ENCODE measurements around the gene TMEM175. TPM values are rescaled to one million over a fixed set of nuclear protein-coding genes. Genes with fewer than 3 reads are reported as not detected.

TMEM175 gene
- total RNA-seq, 1 experiment from 2014 or later = 7.0 TPM

DNA sequence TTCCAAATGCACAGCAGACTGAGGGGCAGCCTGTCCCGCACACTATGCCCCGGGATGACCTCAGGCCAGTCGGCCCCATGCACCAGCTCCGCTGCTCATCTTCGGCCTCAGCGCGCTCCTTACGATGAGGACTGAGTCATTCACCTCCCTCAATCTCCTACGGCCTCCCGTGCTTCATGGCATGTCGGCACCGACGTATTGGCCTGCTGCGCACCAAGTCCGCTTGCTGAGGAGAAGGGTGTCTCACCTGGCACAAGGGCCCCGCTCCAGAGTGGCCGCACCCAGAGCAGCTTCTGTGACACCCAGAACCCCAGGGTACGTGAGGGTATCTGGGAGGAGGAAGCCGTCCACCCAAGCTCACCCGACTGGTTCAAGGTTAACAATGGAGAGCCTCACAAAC lies 35.6 kb upstream of the TMEM175 start:
- no peak for DNase-seq (ENCODE audit: low spot score)
- in situ Hi-C loops (cut with HindIII; ENCODE audit: low sequenced_read_pairs) = loop anchor here (10.0 kb wide), 1 partner anchor 62 kb away; no protein-coding TSS in a partner anchor

DNA sequence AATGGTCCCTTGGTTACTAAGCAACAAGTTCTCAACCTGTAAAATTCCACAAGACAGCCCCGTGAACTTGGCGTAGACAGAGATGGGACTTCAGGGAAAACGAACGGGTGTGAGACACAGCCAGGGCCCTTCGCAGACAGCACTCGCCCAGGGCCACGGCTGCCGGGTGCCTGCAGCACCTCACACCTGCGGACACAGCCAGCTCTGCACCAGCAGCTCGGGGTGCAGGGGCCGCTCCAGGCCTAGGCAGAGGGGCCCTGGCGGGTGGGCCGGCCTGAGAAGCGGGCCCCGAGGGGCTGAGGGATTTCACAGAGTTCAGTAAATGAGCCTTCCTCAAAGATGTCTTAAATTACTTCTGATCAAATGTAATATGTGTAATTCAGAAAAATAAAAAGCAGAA lies 34.1 kb upstream of the TMEM175 start:
- in situ Hi-C loops (cut with HindIII; ENCODE audit: low sequenced_read_pairs) = loop anchor here (10.0 kb wide), 1 partner anchor 63 kb away; no protein-coding TSS in a partner anchor
- no peak for DNase-seq (ENCODE audit: low spot score)

DNA sequence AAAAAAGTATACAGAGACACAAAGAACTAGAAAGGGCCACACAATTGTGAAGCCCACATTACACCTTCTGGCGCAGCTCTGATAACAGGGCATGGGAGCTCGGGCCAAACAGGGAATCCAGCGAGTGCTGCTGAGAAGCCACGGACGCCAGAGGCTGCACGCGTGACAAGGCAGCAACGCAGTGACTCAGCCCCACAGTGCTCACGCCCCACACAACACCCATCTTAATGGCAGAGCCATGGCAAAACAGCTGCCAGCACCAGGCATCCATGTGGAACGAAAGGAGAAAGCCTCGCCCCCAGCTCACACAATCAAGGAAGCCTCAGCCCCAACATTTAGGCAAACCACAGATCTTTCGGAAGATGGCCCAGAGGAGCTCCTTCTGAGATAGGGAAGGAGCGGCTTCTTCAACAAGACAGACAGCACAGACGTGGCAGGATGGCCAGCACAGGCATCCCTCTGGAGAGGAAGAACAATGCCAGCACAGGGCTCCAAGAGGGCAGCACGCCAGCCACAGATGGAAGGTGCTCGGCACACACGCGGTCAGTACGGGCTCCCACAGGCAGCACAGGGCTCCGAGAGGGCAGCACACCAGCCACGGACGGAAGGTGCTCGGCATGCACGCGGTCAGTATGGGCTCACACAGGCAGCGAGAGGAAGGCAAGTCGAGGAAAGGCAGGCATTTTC lies 33.2 kb upstream of the TMEM175 start:
- in situ Hi-C loops (cut with HindIII; ENCODE audit: low sequenced_read_pairs) = loop anchor here (10.0 kb wide), 1 partner anchor 64 kb away; no protein-coding TSS in a partner anchor
- peak; percentile 93 for DNase-seq (ENCODE audit: low spot score)

DNA sequence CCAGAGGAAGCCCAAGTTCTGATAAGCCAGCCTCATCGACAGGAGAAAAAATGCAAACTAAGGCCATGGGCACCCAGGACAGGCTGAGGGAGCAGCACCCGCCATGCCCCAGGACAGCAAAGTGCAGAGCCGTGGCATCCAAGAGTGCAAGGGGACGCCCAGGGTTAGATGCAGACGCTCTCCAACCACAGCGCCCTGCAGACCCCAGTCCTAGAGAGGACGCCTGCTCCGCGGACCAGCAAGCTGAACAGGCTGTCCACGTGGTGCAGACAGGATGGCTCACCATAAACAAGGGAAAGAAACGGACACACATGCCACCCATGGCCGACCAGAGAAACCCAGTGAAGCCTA lies 32.7 kb upstream of the TMEM175 start:
- DNase-seq (ENCODE audit: low spot score) = no peak
- in situ Hi-C loops (cut with HindIII; ENCODE audit: low sequenced_read_pairs) = loop anchor here (10.0 kb wide), 1 partner anchor 65 kb away; no protein-coding TSS in a partner anchor

DNA sequence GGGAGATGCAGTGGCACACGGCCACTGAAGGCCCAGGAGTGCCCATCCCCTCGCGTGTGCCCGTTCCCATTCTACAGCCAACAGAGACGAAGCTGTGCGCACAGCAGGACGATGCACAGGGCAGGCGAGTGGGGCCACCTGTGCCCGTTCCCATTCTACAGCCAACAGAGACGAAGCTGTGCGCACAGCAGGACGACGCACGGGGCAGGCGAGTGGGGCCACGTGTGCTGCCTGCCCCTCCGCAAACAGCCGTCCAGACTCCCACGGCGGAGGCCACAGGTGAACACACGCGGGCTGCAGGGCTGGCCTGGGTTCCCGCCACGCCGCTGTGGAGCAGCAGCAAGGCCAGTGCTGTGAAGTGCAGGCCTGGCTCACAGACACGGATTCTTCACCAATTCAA lies 32.2 kb upstream of the TMEM175 start:
- in situ Hi-C loops (cut with HindIII; ENCODE audit: low sequenced_read_pairs) = no loop called here
- peak; percentile 66 for DNase-seq (ENCODE audit: low spot score)

DNA sequence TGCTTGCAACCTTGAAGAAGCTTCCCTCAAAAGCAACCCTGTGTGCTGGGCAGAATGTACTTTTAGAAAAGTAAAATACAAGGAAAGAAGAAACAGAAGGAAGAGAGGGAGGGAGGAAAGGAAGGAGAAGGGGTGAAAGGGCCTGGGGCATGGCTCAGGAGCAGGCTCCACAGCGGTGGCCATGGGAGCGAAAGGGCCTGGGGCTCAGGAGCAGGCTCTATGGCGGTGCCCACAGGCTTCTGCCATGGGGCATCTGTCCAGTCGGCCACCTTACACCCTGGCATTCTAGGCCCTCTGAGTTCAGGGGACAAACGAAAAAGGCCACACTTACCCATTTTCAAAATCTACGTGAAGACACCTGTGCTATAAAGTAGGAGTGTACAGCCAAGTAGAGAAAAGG lies 31.5 kb upstream of the TMEM175 start:
- DNase-seq (ENCODE audit: low spot score) = no peak
- in situ Hi-C loops (cut with HindIII; ENCODE audit: low sequenced_read_pairs) = no loop called here

DNA sequence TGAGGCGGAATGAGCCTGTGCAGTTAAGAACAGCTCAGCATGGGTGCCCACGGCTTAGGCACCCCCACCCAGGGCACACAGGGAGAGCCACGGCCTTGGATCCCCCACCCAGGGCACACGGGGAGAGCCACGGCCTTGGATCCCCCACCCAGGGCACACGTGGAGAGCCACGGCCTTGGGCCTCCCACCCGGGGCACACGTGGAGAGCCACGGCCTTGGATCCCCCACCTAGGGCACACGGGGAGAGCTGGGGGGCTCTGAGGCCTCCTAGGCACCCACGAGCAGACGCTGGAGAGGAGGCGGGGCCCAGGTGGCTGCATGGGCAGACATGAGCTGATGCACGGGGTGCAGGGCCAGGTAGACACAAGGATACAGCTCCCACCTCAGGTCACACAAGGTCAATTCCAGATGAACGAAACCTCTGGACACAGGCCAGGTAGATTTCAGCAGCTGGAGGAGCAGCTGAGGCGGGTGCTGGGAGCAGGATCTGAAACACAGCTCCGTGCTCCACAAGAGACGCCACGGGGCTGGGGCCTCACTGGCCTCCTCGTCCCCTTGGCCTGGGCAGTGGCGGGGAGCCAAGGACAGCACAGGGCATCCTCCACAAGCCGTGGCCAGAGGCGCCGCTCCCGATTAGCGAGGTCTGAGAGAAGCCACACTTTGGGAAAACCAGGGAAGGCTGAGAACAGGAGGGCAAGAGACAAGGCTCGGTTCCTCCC lies 30.9 kb upstream of the TMEM175 start:
- DNase-seq (ENCODE audit: low spot score) = no peak
- in situ Hi-C loops (cut with HindIII; ENCODE audit: low sequenced_read_pairs) = no loop called here

DNA sequence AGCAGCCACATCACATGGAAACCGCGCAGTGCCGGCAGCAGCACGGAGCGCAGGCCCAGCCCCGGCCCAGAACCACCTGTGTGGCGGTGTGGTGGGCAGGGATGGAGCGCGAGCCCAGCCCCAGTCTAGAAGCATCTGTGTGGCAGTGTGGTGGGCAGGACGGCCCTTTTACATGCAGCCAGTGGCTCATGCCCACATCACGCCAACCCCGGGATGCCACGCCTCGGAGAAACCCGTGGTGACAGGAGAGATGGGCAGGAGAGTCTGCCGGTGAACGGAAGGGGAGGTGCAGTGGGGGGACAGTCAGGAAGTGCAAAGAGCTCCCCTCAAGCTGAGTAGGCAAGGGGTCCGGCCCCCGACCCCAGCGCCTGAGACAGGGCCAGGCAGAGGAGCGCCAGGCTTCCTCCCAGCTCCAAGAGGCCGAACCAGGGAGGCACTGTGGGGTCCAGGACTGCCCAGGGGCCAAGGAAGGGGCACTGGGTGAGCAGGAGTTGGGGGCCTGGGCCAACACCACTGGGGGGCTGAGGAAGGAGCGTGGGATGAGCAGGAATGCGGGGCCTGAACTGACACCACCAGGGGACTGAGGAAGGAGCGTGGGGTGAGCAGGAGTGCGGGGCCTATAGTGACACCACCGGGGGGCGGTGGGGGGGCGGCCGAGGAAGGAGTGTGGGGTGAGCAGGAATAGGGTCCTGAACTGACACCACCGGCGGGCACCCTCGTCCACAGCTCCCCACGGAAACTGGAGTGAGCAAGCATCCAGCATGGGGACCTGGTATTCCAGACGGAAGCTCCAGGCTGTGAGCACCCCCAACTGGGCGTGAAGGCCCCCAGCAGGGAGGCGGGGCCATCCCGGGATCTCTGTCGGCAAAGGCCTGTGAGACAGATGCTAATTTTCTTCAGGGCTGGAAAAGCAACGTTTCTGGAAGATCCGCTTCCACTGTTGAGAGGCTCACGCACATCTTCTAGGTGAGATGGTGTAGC lies 28.9 kb upstream of the TMEM175 start:
- no peak for DNase-seq (ENCODE audit: low spot score)
- in situ Hi-C loops (cut with HindIII; ENCODE audit: low sequenced_read_pairs) = no loop called here

DNA sequence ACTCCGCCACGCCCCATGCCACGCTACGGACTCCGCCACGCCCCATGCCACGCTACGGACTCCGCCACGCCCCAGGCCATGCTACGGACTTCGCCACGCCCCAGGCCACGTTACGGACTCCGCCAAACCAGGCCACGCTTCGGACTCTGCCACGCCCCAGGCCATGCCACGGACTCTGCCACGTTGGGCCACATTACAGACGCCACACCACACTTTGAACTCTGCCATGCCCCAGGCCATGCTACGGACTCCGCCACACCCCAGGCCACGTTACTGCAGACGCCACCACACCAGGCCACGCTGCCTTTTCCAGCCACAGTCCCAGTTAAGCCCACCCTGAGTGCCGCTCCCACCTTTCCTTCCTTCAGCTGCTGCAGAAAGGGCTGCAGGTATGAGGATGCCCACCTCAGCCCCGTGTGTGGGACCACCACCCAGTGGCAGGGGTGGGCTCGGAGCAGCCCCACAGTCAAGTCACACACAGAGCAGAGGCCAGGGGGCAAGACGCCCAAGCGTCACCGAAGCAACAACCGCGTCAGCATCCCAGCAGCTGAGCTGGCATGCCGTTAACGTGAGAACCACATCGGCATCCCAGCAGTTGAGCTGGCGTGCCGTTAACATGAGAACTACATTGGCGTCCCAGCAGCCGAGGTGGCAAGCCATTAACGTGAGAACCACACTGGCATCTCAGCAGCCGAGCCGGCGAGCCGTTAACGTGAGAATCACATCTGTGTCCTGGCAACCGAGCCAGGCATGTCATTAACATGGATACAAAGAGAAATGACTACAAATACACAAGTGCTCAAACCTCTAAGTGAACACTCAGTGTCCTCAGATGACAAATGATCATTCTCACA lies 26.5 kb upstream of the TMEM175 start:
- DNase-seq (ENCODE audit: low spot score) = no peak
- in situ Hi-C loops (cut with HindIII; ENCODE audit: low sequenced_read_pairs) = no loop called here

DNA sequence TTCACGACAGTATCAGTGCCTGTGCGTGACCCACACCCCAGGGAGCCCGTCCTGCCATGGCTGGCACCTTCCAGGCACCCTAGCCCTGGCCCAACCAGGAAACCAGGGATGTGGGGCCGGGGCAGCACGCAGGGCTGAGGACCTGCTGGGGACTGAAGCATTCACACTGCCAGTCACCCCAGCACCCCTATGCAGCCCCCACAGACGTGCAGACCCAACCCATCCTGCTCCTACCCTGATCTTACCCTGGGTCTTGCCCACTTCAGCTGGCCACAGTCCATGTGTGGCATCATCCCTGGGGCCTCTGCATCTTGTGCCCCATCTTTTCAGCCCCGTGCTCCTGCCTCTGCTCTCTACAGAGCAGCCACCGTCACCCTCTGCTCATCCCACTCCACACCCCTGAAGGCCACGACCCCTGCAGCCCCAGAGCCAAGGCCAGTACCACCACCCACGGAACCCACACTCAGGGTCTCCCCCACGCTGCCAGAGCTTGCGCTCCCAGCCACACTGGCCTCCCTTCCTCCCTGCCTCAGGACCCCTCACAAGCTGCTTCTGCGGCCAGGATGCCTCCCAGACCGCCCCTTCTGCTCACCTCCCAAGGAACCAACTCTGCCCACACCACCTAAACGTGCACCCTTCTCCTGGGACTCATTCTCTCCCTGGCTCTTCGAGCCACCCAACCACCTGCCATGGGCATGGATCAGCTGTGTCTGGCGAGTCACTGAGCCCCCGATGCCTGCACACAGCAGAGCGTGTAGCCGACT lies 25.7 kb upstream of the TMEM175 start:
- in situ Hi-C loops (cut with HindIII; ENCODE audit: low sequenced_read_pairs) = no loop called here
- no peak for DNase-seq (ENCODE audit: low spot score)

DNA sequence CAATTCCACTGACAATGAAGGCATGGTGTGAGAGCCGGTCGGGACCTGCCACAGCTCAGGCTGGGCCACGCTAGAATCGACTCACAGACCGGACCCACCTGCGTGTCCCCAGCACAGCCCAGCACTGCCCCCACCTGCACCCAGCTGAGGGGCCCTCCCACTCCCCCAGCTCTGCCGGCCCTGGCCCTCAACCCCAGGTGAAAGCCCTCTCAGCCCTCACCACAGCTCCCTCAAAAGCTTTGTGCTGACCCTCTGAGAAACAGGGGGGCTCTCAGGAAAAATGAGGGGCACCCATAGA lies 25.2 kb upstream of the TMEM175 start:
- no peak for DNase-seq (ENCODE audit: low spot score)
- in situ Hi-C loops (cut with HindIII; ENCODE audit: low sequenced_read_pairs) = no loop called here

DNA sequence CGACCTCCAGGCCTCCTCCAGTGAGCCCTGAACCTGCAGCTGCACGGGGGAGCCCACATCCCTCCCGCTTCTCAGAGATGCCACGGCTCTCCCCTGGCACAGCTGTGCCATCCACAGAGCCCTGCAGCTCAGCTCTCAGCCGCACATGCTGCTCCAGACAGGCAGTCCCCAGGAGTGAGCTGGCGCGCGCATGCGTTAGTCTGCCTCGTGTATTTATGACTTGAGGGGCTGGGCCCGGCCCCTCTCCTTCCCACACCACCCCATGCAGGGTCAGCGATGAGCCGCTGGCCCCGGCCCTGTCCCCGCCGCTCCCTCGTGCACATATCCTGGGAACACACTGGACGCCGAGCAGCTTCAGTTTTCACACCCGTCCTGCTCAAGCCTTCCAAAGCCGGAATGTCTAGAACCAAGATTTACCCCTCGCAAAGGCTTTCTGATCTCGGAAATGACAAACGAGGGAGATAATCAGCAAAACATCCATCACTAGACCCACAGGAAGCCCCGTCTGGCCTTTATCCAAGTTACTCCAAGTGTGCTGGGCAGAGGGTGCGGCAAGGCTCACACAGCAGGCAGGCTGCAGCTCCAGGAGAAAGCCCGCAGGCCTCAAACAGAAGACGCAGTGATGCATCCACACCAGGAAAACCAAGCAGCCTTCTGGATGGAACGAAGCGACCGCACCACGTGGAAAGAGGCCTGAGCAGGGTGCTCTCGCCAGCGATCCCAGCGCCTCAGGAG lies 24.4 kb upstream of the TMEM175 start:
- no peak for DNase-seq (ENCODE audit: low spot score)
- in situ Hi-C loops (cut with HindIII; ENCODE audit: low sequenced_read_pairs) = no loop called here

DNA sequence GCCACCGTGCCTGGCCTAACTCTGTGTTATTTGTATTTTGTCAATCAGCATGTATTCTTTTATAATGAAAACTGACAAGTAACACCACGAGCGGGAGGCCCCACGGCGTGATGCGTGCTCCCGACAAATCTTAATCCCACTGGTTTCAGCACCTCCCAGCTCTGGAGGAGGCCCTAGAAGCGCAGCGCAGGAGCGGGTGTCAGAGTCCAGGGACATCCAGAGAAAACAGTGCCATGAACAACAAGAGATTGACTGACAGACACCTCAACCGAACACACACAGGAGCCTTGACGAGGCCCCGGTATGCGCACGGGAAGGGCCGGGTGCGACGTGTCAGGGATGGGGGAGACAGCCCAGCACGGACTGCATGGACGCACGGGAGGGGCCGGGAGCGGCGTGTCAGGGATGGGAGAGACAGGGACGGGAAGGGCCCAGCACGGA lies 23.1 kb upstream of the TMEM175 start:
- no peak for DNase-seq (ENCODE audit: low spot score)
- in situ Hi-C loops (cut with HindIII; ENCODE audit: low sequenced_read_pairs) = no loop called here

DNA sequence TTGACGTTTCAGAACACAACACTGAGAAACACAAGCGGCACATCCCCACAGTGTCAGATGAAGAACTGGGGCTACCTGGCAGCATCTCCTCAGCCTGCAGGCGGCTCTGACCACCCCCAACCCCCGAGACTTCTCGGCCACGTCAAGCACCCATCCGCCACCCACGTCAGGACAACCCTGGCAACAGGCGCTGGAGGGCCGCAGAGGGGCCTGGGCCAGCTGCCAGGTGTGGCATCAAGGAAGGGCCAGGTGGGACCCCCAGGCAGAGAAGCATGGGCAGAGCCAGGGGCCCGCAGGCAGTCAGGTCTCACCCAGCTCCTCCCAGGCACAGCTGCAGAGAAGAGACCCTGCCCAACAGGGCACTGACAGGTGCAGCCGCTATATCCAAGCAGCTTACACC lies 22.4 kb upstream of the TMEM175 start:
- DNase-seq (ENCODE audit: low spot score) = no peak
- in situ Hi-C loops (cut with HindIII; ENCODE audit: low sequenced_read_pairs) = no loop called here

DNA sequence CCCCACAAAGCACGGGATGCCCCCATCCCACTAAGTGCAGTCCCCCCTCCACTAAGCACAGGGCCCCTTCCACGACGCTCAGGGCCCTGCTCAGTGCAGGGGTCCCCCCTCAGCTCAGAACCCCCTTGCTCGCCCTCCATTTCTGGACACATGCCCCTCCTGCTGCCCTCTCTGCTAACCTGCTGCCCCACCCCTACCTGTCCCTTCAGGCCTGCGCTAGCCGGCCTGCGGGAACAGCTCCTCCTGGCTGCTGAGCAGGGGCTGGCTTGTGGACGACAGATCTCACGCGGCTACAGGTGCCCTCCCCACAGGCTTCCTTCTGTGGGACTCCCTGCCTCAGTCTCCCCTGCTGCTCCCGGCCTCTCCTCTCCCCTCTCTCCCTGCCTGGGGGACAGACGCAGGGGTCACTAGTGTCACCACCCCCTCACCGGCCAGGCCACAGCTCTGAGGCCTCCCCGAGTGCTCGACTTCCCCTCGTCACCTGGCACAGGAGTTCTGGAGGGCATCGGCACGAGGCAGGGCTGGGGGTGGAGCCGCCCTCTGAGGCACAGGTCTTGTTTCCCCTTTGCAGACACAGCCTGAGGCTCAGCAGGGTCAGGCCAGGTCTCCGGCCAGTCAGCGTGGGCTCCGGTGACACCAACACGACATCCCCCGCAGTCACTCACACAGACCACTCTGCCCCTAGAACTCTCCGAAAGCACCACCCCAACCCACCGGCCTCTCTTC lies 21.7 kb upstream of the TMEM175 start:
- in situ Hi-C loops (cut with HindIII; ENCODE audit: low sequenced_read_pairs) = no loop called here
- no peak for DNase-seq (ENCODE audit: low spot score)

DNA sequence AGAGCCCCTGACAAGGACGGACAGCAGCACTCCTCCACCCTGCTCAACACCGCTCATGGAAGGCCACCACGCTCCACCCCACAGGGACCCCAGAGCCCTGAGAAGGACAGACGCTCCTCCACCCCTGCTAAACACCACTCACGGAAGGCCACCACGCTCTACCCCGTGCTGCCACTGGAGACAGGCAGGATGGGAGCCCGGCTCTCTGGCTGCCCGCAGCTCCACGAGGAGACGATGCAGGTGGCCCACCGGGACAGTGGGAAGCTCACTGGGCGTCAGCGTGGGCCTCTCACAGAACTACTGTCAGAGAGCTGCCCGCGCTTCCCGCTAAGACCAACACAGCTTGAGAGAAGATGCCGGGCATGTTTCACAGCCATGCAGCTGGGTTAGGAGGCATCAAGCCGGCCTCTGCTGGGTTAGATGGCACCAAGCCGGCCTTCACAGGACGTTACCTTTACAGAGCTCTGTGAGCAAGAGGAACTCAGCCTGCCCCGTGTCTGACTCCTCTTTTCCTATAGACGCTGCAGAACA lies 21.0 kb upstream of the TMEM175 start:
- in situ Hi-C loops (cut with HindIII; ENCODE audit: low sequenced_read_pairs) = no loop called here
- no peak for DNase-seq (ENCODE audit: low spot score)
